A549 (cell line): ENCODE results near the gene TCEAL1. TPM values are rescaled to one million over a fixed set of nuclear protein-coding genes. Genes with fewer than 3 reads are reported as not detected.

Experiments
- ATAC-seq, 2 experiments: fragments of 200-7000 bp in 1 of 2; fragments of >200 bp in 1 of 2; cut with Nextera tagmentation in 1 of 2; cut with Tn5 transposase in 1 of 2; 3 replicates each; pipeline versions ENCODE4 v1.8.0 to v1.9.1; 2018 to 2020; ENCODE audit warnings: mild to moderate bottlenecking in 1 of 2, moderate library complexity in 1 of 2
- CTCF ChIA-PET: fragments of 300-600 bp; sonication (Branson Sonifier 250); formaldehyde crosslinking; extraction: SDS; loops from one replicate; lab custom pipeline; 2021; ENCODE audit warnings: antibody characterized with exemption, inconsistent platforms; lab: Yijun Ruan, JAX
- POLR2A ChIA-PET: fragments of 350-600 bp; formaldehyde crosslinking; extraction: SDS; loops from one replicate; lab custom pipeline; 2021; ENCODE audit warnings: antibody characterized with exemption, inconsistent platforms; lab: Yijun Ruan, JAX
- DNase-seq, 2 experiments: peaks; one replicate each; pipeline versions ENCODE4 v3.0.0 to v3.0.0-alpha.2; 2011 to 2016; ENCODE audit warnings: low read depth in 1 of 2, low spot score in 1 of 2
- FAIRE-seq: peaks from 2 replicates; lab custom pipeline; 2011; peaks lifted over from hg19 to GRCh38; lab: Jason Lieb, UNC
- H3K27ac ChIP-seq, 2 experiments: fragments of >200 bp; sonication (Bioruptor Twin); formaldehyde crosslinking; 3 replicates each; pipeline ENCODE4 v1.5.1; 2016 to 2017
- H3K4me1 ChIP-seq: fragments of >200 bp; sonication (Bioruptor Twin); formaldehyde crosslinking; 3 replicates; pipeline ENCODE4 v1.6.1; 2016
- H3K4me2 ChIP-seq: fragments of >200 bp; sonication (Bioruptor Twin); formaldehyde crosslinking; 3 replicates; pipeline ENCODE4 v1.6.1; 2016
- H3K4me3 ChIP-seq: fragments of >200 bp; sonication (Bioruptor Twin); formaldehyde crosslinking; 3 replicates; pipeline ENCODE4 v1.5.1; 2016
- H3K9me3 ChIP-seq: fragments of >200 bp; sonication (Bioruptor Twin); formaldehyde crosslinking; 3 replicates; pipeline ENCODE4 v1.6.1; 2016
- ATOH8 ChIP-seq: fragments of 250-450 bp; sonication (Bioruptor Pico); IDR thresholded peaks from 2 replicates; pipeline ENCODE4 v1.5.0; 2020; ENCODE audit warnings: low read depth, mild to moderate bottlenecking, moderate library complexity
- BCL3 ChIP-seq: fragments of >200 bp; sonication (Bioruptor Twin); formaldehyde crosslinking; IDR thresholded peaks from 3 replicates; pipeline ENCODE4 v1.6.1; 2016
- CBX8 ChIP-seq: fragments of 200-600 bp; sonication (generic); IDR thresholded peaks from 2 replicates; pipeline ENCODE4 v1.6.1; 2016
- CEBPB ChIP-seq, 2 experiments: fragments of >200 bp in 1 of 2; sonication (Bioruptor Twin) in 1 of 2; formaldehyde crosslinking in 1 of 2; IDR thresholded peaks; 2 replicates each; pipeline ENCODE4 v1.6.1; 2012 to 2016
- CTCF ChIP-seq: fragments of >200 bp; sonication (Bioruptor Twin); formaldehyde crosslinking; IDR thresholded peaks from 3 replicates; pipeline ENCODE4 v1.5.1; 2016
- EHF ChIP-seq: fragments of 250-450 bp; sonication (Bioruptor Pico); IDR thresholded peaks from 2 replicates; pipeline ENCODE4 v1.5.0; 2020; ENCODE audit warnings: mild to moderate bottlenecking
- ELK1 ChIP-seq: fragments of 150-350 bp; IDR thresholded peaks from 2 replicates; pipeline ENCODE4 v1.6.1; 2014; ENCODE audit warnings: low read depth, mild to moderate bottlenecking, low read length
- EP300 ChIP-seq, 2 experiments: fragments of >200 bp; sonication (Bioruptor Twin); formaldehyde crosslinking; IDR thresholded peaks; 2 replicates in 1 of 2; 3 replicates in 1 of 2; pipeline ENCODE4 v1.6.1; 2016 to 2017
- ESRRA ChIP-seq: fragments of 150-350 bp; IDR thresholded peaks from 2 replicates; pipeline ENCODE4 v1.6.1; 2014; ENCODE audit warnings: mild to moderate bottlenecking, low read length, borderline replicate concordance
- HEYL ChIP-seq: fragments of 250-450 bp; sonication (Bioruptor Pico); IDR thresholded peaks from 2 replicates; pipeline ENCODE4 v1.8.0; 2021; ENCODE audit warnings: mild to moderate bottlenecking, moderate library complexity
- HOXA7 ChIP-seq: fragments of 250-450 bp; sonication (Bioruptor Pico); IDR thresholded peaks from 2 replicates; pipeline ENCODE4 v1.5.0; 2020; ENCODE audit warnings: mild to moderate bottlenecking, moderate library complexity
- HOXB13 ChIP-seq: fragments of 250-450 bp; sonication (Bioruptor Pico); IDR thresholded peaks from 2 replicates; pipeline ENCODE4 v1.5.0; 2020; ENCODE audit warnings: low read depth, mild to moderate bottlenecking, moderate library complexity
- JUNB ChIP-seq: fragments of >200 bp; sonication (Bioruptor Twin); formaldehyde crosslinking; IDR thresholded peaks from 2 replicates; pipeline ENCODE4 v1.6.1; 2016
- KDM1A ChIP-seq: fragments of 200-600 bp; sonication (generic); IDR thresholded peaks from 2 replicates; pipeline ENCODE4 v1.6.1; 2016; ENCODE audit warnings: low read depth, mild to moderate bottlenecking
- MAX ChIP-seq: IDR thresholded peaks from 2 replicates; pipeline ENCODE4 v1.6.1; 2012
- PBX3 ChIP-seq: IDR thresholded peaks from 2 replicates; pipeline ENCODE4 v1.6.1; 2012
- PHF8 ChIP-seq: fragments of 200-600 bp; sonication (generic); IDR thresholded peaks from 2 replicates; pipeline ENCODE4 v1.6.1; 2016; ENCODE audit warnings: low read depth, mild to moderate bottlenecking, antibody characterized with exemption, moderate library complexity, borderline replicate concordance
- RCOR1 ChIP-seq: fragments of 150-350 bp; IDR thresholded peaks from 2 replicates; pipeline ENCODE4 v1.6.1; 2014; ENCODE audit warnings: antibody characterized with exemption, low read length, low read depth
- REST ChIP-seq: fragments of 200-600 bp; sonication (generic); IDR thresholded peaks from 2 replicates; pipeline ENCODE4 v1.6.1; 2016; ENCODE audit warnings: antibody characterized with exemption, mild to moderate bottlenecking, moderate library complexity
- RFX5 ChIP-seq: fragments of 450-650 bp; IDR thresholded peaks from 2 replicates; pipeline ENCODE4 v1.7.1; 2014; ENCODE audit warnings: antibody characterized with exemption, mild to moderate bottlenecking, moderate library complexity
- TFCP2L1 ChIP-seq: fragments of 250-450 bp; sonication (Bioruptor Pico); IDR thresholded peaks from 2 replicates; pipeline ENCODE4 v1.5.0; 2021; ENCODE audit warnings: mild to moderate bottlenecking
- ZC3H11A ChIP-seq: fragments of 450-650 bp; IDR thresholded peaks from 2 replicates; pipeline ENCODE4 v1.6.1; 2014; ENCODE audit warnings: antibody characterized with exemption, mild to moderate bottlenecking
- ZFP36 ChIP-seq: fragments of 450-650 bp; IDR thresholded peaks from 2 replicates; pipeline ENCODE4 v1.6.1; 2014; ENCODE audit warnings: borderline replicate concordance; ENCODE audit not compliant: partially characterized antibody
- ZNF302 ChIP-seq: fragments of 250-450 bp; sonication (Bioruptor Pico); IDR thresholded peaks from 2 replicates; pipeline ENCODE4 v1.9.0; 2021; ENCODE audit warnings: inconsistent platforms, mild to moderate bottlenecking, moderate library complexity
- WGBS: methylation state at CpG from one replicate; pipeline ENCODE4 v1.1.6; 2017; ENCODE audit errors: missing lambda C conversion rate; 5-methylcytosine and 5-hydroxymethylcytosine counted together
- polyA plus RNA-seq, 4 experiments: library from polyadenylated mRNA; depleted of rRNA in 3 of 4; stranded (reverse); fragments of >200 nt; fragmentation: RNase III in 1 of 4; extraction: RNeasy Plus Mini Kit Qiagen cat#74134 plus additional on column Dnase treatment in 1 of 4; gene quantifications; 2 replicates in 3 of 4; 3 replicates in 1 of 4; pipeline ENCODE4 v1.2.3, GENCODE V29; 2011 to 2017

Gene TCEAL1
- polyA plus RNA-seq, 2 of the 4 experiments (the other 2 are of a cell fraction) = 40.7 to 42.1 TPM

- TF ChIP-seq BCL3 = no peak; the same call in 2 of the 3 replicates
- no peak for TF ChIP-seq HOXA7 (CRISPR knock-in tag)
- TF ChIP-seq CTCF = peak; percentile 85
- TF ChIP-seq PHF8 = peak; percentile 49
- no peak for TF ChIP-seq HEYL (CRISPR knock-in tag)
These were observed 769 bp downstream of the TCEAL1 start (continued) for GRCh38 chrX:103629318-103630170.

- 19% methylated on average over 6 of the region's 6 CpGs for WGBS
- ChIA-PET POLR2A (interaction anchor here (0.6 to 2.3 kb wide), 11 partner anchors 8 to 56 kb away, joined by 3 to 23 read pairs (median 4); partner anchors contain the start of genes MORF4L2, TCEAL3 and TCEAL4), CTCF (interaction anchor here (0.6 to 2.9 kb wide), 40 partner anchors 9 to 487 kb away, joined by 3 to 26 read pairs (median 4); partner anchors contain the start of genes MORF4L2 and TCEAL4)
- DNase-seq (no peak), ATAC-seq (no peak), FAIRE-seq (no peak)
- Histone ChIP-seq H3K4me3 (peak overlapping the region; percentile 83), H3K9me3 (no peaks in the 10 kb centered on the region), H3K4me2 (peak overlapping the region; percentile 94), H3K27ac (peak overlapping the region; percentile 97), H3K4me1 (peaks cover 16% of the 10 kb centered on the region; the same call in 2 of the 3 replicates)
- TF ChIP-seq CEBPB (IDR thresholded peaks at IDR 0.05) (no peak), ZC3H11A (no peak), EP300 (IDR thresholded peaks at IDR 0.05) (no peak), ZFP36 (no peak), ATOH8 (CRISPR knock-in tag) (no peak), ESRRA (no peak), REST (no peak), ELK1 (no peak), MAX (no peak), HOXA7 (CRISPR knock-in tag) (no peak), HOXB13 (CRISPR knock-in tag) (no peak), EHF (CRISPR knock-in tag) (no peak), JUNB (no peak), CBX8 (no peak), RCOR1 (no peak), RFX5 (no peak), PBX3 (no peak), KDM1A (no peak), TFCP2L1 (no peak), ZNF302 (CRISPR knock-in tag) (no peak)
These were observed 1.4 kb downstream of the TCEAL1 start for GRCh38 chrX:103630171-103630511.
